Cardiac fibroblast (primary cell): ENCODE results near the gene SLC39A6.
A peak's percentile ranks its signal among the peaks of the same experiment; 100 is the strongest.
"Not testable (repeated sequence)": the region's sequence is repeated elsewhere in the genome, so short reads cannot be mapped to it uniquely, and the experiment has no call there.

ENCODE experiments used
- DNase-seq, 2 donors: peaks; one replicate each; pipeline versions ENCODE4 v3.0.0 to v3.0.0-alpha.2; 2010; ENCODE audit warnings: low read depth in 2 of 2
- H3K4me3 ChIP-seq, 2 donors: replicated peaks in 1 of 2; 1 replicate in 1 of 2; 2 replicates in 1 of 2; pipeline ENCODE4 v1.5.1; 2011; ENCODE audit warnings: low read depth in 2 of 2, low read length in 2 of 2, mild to moderate bottlenecking in 2 of 2, moderate library complexity in 1 of 2
- CTCF ChIP-seq: IDR thresholded peaks from one replicate; pipeline ENCODE4 v1.5.1; 2011; ENCODE audit warnings: low read depth, mild to moderate bottlenecking, low read length, inconsistent platforms

Gene SLC39A6

GRCh38 chr18:36104749-36105148 lies 24.4 kb downstream of the SLC39A6 start:
- no peak for DNase-seq
- TF ChIP-seq CTCF, result no peak
- no peak overlapping the region for H3K4me3 ChIP-seq

- TF ChIP-seq CTCF, result no peak
- no peak overlapping the region for H3K4me3 ChIP-seq
- no peak for DNase-seq
Measured at GRCh38 chr18:36101943-36102342, 27.2 kb downstream of the SLC39A6 start.

- no peak for TF ChIP-seq CTCF
- no peak overlapping the region for H3K4me3 ChIP-seq
- DNase-seq, result peak in 1 of 2 donors; percentile 4
Measured at GRCh38 chr18:36099311-36099710, 29.8 kb downstream of the SLC39A6 start.

GRCh38 chr18:36096955-36097354 lies 32.2 kb downstream of the SLC39A6 start:
- DNase-seq, result no peak
- no peak overlapping the region for H3K4me3 ChIP-seq
- no peak for TF ChIP-seq CTCF

DNA sequence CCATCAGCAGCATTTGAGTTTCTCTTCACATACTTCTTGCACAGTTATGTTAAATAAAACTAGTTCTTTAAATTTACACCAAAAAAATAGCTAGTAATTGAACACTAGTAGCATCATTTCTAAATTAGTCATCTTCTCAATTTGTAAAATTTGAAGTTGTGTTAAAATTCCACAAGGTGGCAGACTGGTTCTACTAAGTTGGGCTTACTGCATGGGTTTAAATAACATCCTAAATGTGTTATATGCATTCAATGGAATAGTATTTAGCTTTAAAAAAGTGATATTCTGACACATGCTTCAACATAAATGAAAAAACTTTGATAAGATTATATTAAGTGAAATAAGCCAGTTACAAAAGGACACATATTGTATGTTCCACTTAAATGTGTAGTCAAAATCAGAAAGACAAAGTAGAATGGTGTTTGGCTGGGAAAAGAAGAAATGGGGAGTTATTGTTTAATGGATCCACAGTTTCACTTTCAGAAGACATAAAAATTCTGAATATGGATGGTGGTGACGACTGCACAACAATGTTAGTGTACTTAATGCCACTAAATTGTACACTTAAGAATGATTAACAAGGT lies 33.1 kb downstream of the SLC39A6 start:
- no peak overlapping the region for H3K4me3 ChIP-seq
- DNase-seq, result peak; percentile 84 to 87
- peak; percentile 43 for TF ChIP-seq CTCF

GRCh38 chr18:36094431-36094830 lies 34.7 kb downstream of the SLC39A6 start:
- H3K4me3 ChIP-seq, result no peak overlapping the region
- no peak for TF ChIP-seq CTCF
- no peak for DNase-seq

GRCh38 chr18:36092116-36092515 lies 37.0 kb downstream of the SLC39A6 start:
- peak in 1 of 2 donors; percentile 14 for DNase-seq
- not testable (repeated sequence) for H3K4me3 ChIP-seq
